NCI-H69 (cell line): ENCODE results near the gene COMTD1.

Source experiments
- DNase-seq: peaks from one replicate; lab custom pipeline; 2025; lab: John Stamatoyannopoulos, UW

The COMTD1 gene

GRCh38 chr10:75235375-75236177 is at the start of gene COMTD1:
Gene COMTD1 (minus strand): TSS chr10:75235957. CDS start chr10:75235928, 29 bp downstream.
- DNase-seq = peak; percentile 94

DNA sequence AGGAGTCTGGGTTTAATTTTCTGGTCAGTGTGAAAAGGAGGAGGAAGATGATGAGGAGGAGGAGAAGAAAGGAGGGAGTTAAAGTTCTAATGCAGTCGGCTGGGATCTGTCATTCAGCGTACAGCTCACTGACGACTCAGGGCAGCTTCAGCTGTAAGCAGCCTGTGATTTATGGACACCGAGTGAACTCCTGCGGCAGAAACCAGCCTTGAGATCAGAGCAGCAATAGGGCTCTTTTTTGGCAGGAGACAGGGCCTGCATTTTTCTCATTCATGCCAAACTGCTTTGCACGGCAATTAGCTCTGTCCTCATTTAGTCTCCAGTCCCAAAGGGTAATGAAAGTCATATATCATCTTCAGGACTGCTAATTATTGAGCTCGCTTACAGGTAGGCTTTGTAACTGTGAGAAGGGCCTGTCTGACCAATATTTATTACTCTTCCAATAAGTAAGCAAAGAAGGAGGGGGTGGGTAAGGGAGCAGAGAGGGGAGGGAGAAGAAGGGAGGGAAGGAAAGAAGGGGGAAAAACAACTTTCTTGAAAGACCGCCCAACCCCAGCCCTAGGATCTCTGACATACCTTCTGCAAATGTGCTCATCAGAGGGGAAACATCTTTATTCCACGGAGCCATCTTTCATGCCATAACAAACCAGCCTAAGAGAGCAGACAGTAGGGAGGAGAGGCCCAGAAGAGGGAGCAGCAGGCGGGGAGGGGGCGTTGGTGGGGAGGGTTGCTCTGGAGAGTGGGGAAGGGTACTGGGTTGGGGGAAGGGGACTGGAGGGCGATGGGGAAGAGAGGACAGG is 48.1 kb upstream of the COMTD1 start:
- peak; percentile 97 for DNase-seq

GRCh38 chr10:75283078-75283670 is 47.4 kb upstream of the COMTD1 start:
- peak; percentile 76 for DNase-seq

- DNase-seq = peak; percentile 34
Observed at GRCh38 chr10:75281974-75282373, 46.2 kb upstream of the COMTD1 start.

- no peak for DNase-seq
Observed at GRCh38 chr10:75280236-75280635, 44.5 kb upstream of the COMTD1 start.

- DNase-seq = no peak
Observed at GRCh38 chr10:75276069-75276872, 40.5 kb upstream of the COMTD1 start.

DNA sequence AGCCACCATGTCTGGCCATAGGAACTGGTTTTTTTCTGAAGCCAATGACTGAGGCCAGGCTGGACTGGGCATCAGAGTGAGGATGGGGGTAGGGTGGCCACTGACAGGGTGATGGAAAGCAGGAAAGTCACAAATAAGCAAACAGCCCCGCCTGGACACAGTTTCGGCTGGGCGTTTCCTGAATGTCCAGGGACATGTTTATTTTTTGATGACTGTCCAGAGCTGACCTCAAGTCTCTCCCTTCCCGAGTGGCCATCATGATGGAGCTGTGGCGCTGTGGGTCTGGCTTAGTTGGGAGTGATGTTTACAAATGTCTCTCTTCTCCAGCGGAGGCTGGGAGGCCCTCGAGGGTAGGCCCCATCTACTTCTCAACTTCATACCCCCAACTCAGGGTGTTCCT is 37.1 kb upstream of the COMTD1 start:
- DNase-seq = no peak

DNA sequence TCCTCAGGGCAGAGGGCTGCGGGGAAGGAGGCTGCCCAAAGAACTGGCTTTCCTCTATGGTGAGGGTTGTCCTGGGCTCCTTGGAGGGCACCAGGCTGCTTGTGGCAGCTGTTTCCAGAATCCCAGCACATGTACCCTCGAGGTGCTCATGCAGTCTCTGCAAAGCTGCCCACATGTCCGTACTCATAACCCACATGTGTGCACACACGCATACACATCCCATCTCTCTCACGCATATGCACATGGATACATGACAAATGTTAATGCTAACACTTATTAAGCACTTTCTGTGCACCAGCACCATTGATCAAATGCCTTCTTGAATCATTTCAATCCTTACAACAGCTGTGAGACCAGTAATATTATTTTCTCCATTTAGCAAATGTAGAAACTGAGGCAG is 36.3 kb upstream of the COMTD1 start:
- no peak for DNase-seq

GRCh38 chr10:75269605-75270004 is 33.8 kb upstream of the COMTD1 start:
- no peak for DNase-seq

DNA sequence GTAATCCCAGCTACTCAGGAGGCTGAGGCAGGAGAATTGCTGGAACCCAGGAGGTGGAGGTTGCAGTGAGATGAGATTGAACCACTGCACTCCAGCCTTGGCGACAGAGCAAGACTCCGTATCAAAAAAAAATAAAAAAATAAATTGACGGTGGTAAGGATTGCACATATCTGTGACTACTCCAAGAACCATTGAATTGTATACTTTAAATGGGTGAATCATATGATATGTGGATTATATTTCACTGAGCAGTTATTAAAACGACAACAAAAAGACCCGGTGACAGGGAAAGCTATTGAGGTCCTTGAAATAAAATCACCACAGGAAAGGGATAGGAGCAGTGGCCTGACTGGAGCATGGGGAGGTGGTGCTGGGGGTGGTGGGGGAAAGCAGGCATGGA is 31.2 kb upstream of the COMTD1 start:
- DNase-seq = no peak

GRCh38 chr10:75265856-75266255 is 30.1 kb upstream of the COMTD1 start:
- DNase-seq = no peak

DNA sequence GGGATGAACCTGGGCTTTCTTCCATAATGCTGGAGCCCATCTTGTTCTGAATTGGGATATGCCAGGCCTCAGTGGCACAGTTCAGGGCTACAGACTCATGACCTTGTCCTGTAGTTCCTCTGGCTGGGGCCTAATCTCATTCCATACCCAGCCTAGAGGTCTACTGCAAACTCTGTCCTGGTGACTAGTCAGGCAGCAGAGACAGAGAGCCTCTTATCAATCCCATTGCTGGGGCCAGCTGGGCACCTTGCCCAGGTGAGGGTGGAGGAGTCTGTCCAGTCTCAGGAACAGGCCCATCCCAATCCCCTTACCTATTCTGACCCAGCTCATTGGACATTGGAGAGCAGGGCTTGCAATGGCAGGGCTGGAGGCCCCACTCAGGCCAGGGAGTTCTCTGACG is 28.0 kb upstream of the COMTD1 start:
- no peak for DNase-seq

DNA sequence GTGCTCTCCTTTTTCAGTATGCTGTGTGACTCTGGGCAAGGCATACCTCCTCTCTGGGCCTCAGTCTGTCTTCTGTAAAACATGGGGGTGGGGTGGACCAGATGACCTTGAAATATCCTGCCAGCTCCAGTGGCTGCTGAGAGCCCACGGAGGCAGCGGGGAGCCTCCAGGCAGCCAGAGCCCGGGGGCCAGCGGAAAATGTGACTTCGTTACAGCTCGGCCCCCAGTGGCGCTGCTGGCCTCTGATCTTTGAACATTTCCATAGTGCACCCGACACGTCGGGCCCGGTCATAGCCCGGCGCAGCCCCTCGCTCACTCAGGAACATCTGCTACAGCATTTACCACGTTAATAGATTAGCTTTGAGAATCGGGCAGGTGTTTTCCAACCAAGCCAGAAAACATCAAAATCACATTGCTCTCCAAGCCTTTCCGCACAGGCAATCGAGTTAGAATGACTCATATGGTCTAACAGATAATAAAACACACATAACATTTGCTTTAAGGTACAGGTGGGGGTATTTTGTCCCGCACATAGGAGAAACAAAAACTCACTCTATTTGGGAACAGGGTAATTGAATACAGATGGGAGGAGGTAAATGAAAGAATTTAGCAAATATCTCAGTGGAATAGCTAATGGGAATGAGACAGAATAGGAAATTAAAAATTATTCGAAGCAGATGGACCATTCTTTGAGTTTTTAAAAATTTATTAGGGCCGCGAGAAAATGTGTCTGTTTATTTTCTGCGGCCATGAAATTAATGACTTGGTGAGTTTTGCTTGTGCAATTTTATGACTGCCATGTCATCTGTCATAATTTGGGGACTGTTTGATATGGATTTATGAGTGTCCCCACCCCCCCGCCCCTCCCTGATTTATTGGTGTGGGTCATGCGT is 26.3 kb upstream of the COMTD1 start:
- no peak for DNase-seq

GRCh38 chr10:75260990-75261389 is 25.2 kb upstream of the COMTD1 start:
- no peak for DNase-seq

- DNase-seq = no peak
Observed at GRCh38 chr10:75254739-75255138, 19.0 kb upstream of the COMTD1 start.

GRCh38 chr10:75253281-75254220 is 17.8 kb upstream of the COMTD1 start:
- DNase-seq = no peak

- peak; percentile 30 for DNase-seq
Observed at GRCh38 chr10:75250934-75251333, 15.2 kb upstream of the COMTD1 start.

- no peak for DNase-seq
Observed at GRCh38 chr10:75247797-75248196, 12.0 kb upstream of the COMTD1 start.

GRCh38 chr10:75246506-75246905 is 10.7 kb upstream of the COMTD1 start:
- no peak for DNase-seq
